Astrocyte (in vitro differentiated cells and primary cell): ENCODE data around the gene CUL1. TPM values are rescaled to one million over a fixed set of nuclear protein-coding genes. Genes with fewer than 3 reads are reported as not detected.

Experiments
- DNase-seq: peaks from one replicate; pipeline ENCODE4 v3.0.0-alpha.2; 2010; ENCODE audit warnings: low read depth
- FAIRE-seq: peaks from 2 replicates; lab custom pipeline; 2011; peaks lifted over from hg19 to GRCh38; lab: Jason Lieb, UNC
- H2AFZ ChIP-seq: 2 replicates; pipeline ENCODE4 v1.6.0; 2012; ENCODE audit warnings: low read depth, low read length, inconsistent platforms
- H3K27ac ChIP-seq: 2 replicates; pipeline ENCODE4 v1.5.1; 2011; ENCODE audit warnings: low read depth, low read length, inconsistent platforms
- H3K27me3 ChIP-seq: 2 replicates; pipeline ENCODE4 v1.6.0; 2011; ENCODE audit warnings: low read length, inconsistent platforms; ENCODE audit not compliant: insufficient read depth
- H3K36me3 ChIP-seq: 2 replicates; pipeline ENCODE4 v1.5.1; 2011; ENCODE audit warnings: low read length, inconsistent platforms; ENCODE audit not compliant: insufficient read depth
- H3K4me1 ChIP-seq: 2 replicates; pipeline ENCODE4 v1.5.1; 2011; ENCODE audit warnings: low read length, inconsistent platforms; ENCODE audit not compliant: insufficient read depth
- H3K4me2 ChIP-seq: 2 replicates; pipeline ENCODE4 v1.6.0; 2012; ENCODE audit warnings: low read length, inconsistent platforms
- H3K4me3 ChIP-seq: 2 replicates; pipeline ENCODE4 v1.5.1; 2011; ENCODE audit warnings: low read depth, mild to moderate bottlenecking, low read length, inconsistent platforms; ENCODE audit not compliant: insufficient read depth
- H3K79me2 ChIP-seq: 2 replicates; pipeline ENCODE4 v1.6.0; 2012; ENCODE audit warnings: mild to moderate bottlenecking, low read length, inconsistent platforms; ENCODE audit not compliant: insufficient read depth
- H3K9ac ChIP-seq: 2 replicates; pipeline ENCODE4 v1.6.0; 2012; ENCODE audit warnings: mild to moderate bottlenecking, low read length, inconsistent platforms
- H3K9me3 ChIP-seq: 2 replicates; pipeline ENCODE4 v1.5.1; 2012; ENCODE audit warnings: low read depth, mild to moderate bottlenecking, low read length, inconsistent platforms; ENCODE audit not compliant: insufficient read depth
- H4K20me1 ChIP-seq: 2 replicates; pipeline ENCODE4 v1.6.0; 2012; ENCODE audit warnings: low read length, inconsistent platforms; ENCODE audit not compliant: insufficient read depth
- H3K27ac Mint-ChIP-seq: one replicate; pipeline ENCODE4 v1.8.0; 2021; ENCODE audit warnings: mild to moderate bottlenecking, mixed read lengths; ENCODE audit not compliant: unreplicated experiment
- H3K27me3 Mint-ChIP-seq: one replicate; pipeline ENCODE4 v1.8.0; 2021; ENCODE audit warnings: low read depth, mixed read lengths; ENCODE audit not compliant: unreplicated experiment
- H3K36me3 Mint-ChIP-seq: one replicate; pipeline ENCODE4 v1.8.0; 2021; ENCODE audit warnings: low read depth, mixed read lengths; ENCODE audit not compliant: unreplicated experiment
- H3K4me1 Mint-ChIP-seq: one replicate; pipeline ENCODE4 v1.8.0; 2021; ENCODE audit warnings: low read depth, mixed read lengths; ENCODE audit not compliant: unreplicated experiment
- H3K4me3 Mint-ChIP-seq: one replicate; pipeline ENCODE4 v1.8.0; 2021; ENCODE audit warnings: mild to moderate bottlenecking, moderate library complexity, mixed read lengths; ENCODE audit not compliant: unreplicated experiment
- H3K9me3 Mint-ChIP-seq: one replicate; pipeline ENCODE4 v1.8.0; 2021; ENCODE audit warnings: mild to moderate bottlenecking, mixed read lengths; ENCODE audit not compliant: unreplicated experiment
- CTCF ChIP-seq: IDR thresholded peaks from 2 replicates; pipeline ENCODE4 v1.5.1; 2011; ENCODE audit warnings: low read depth, mild to moderate bottlenecking, inconsistent platforms, low read length, moderate library complexity; ENCODE audit not compliant: insufficient read depth
- EZH2 ChIP-seq: IDR thresholded peaks from 2 replicates; pipeline ENCODE4 v1.6.1; 2012; ENCODE audit warnings: mild to moderate bottlenecking, low read length, inconsistent platforms; ENCODE audit not compliant: insufficient read depth
- total RNA-seq: library from RNA; stranded (reverse); gene quantifications from 2 replicates; pipeline ENCODE4 v1.2.1, GENCODE V29; 2021

CUL1 gene
- total RNA-seq, 1 donor from 2014 or later: 60.2 TPM

GRCh38 chr7:148729984-148730733 lies 31.5 kb downstream of the CUL1 start:
- Mint-ChIP-seq H3K27ac (no peak overlapping the region), H3K9me3 (no peaks in the 10 kb centered on the region), H3K4me1 (peaks cover 22% of the 10 kb centered on the region), H3K36me3 (peaks cover 10% of the 10 kb centered on the region), H3K4me3 (no peak overlapping the region), H3K27me3 (no peaks in the 10 kb centered on the region)
- Histone ChIP-seq H2AFZ (no peak overlapping the region), H3K27ac (no peak overlapping the region), H3K27me3 (no peaks in the 10 kb centered on the region), H3K4me1 (no peaks in the 10 kb centered on the region), H3K4me2 (no peak overlapping the region), H3K9ac (no peak overlapping the region), H3K9me3 (no peaks in the 10 kb centered on the region), H4K20me1 (peaks cover 88% of the 10 kb centered on the region), H3K79me2 (peaks cover 95% of the 10 kb centered on the region), H3K36me3 (peaks cover 14% of the 10 kb centered on the region), H3K4me3 (no peak overlapping the region)
- no peak for FAIRE-seq
- TF ChIP-seq CTCF (no peak), EZH2 (no peak)
- peak; percentile 53 for DNase-seq

GRCh38 chr7:148732862-148733261 lies 34.2 kb downstream of the CUL1 start:
- no peak overlapping the region for H3K9ac ChIP-seq
- FAIRE-seq: no peak
- H3K4me1 Mint-ChIP-seq: peaks cover 17% of the 10 kb centered on the region
- H3K4me1 ChIP-seq: no peaks in the 10 kb centered on the region
- peaks cover 92% of the 10 kb centered on the region for H3K79me2 ChIP-seq
- no peak overlapping the region for H3K27ac Mint-ChIP-seq
- H3K4me3 ChIP-seq: no peak overlapping the region
- no peaks in the 10 kb centered on the region for H3K27me3 ChIP-seq
- H3K36me3 ChIP-seq: peaks cover 15% of the 10 kb centered on the region
- H3K27me3 Mint-ChIP-seq: no peaks in the 10 kb centered on the region
- no peak overlapping the region for H2AFZ ChIP-seq
- H3K9me3 Mint-ChIP-seq: no peaks in the 10 kb centered on the region
- no peak for DNase-seq
- no peak overlapping the region for H3K4me2 ChIP-seq
- no peaks in the 10 kb centered on the region for H3K9me3 ChIP-seq
- no peak overlapping the region for H3K4me3 Mint-ChIP-seq
- H3K27ac ChIP-seq: no peak overlapping the region
- peaks cover 75% of the 10 kb centered on the region for H4K20me1 ChIP-seq
- no peak for TF ChIP-seq EZH2
- TF ChIP-seq CTCF: no peak
- H3K36me3 Mint-ChIP-seq: peaks cover 10% of the 10 kb centered on the region

GRCh38 chr7:148733496-148733895 lies 34.8 kb downstream of the CUL1 start:
- H4K20me1 ChIP-seq: peaks cover 75% of the 10 kb centered on the region
- H3K36me3 ChIP-seq: peaks cover 20% of the 10 kb centered on the region
- H3K27ac Mint-ChIP-seq: no peak overlapping the region
- H3K4me3 ChIP-seq: no peak overlapping the region
- peak overlapping the region; percentile 20 for H3K4me3 Mint-ChIP-seq
- H3K4me1 ChIP-seq: no peaks in the 10 kb centered on the region
- H3K4me2 ChIP-seq: no peak overlapping the region
- peaks cover 13% of the 10 kb centered on the region for H3K36me3 Mint-ChIP-seq
- no peaks in the 10 kb centered on the region for H3K27me3 Mint-ChIP-seq
- no peaks in the 10 kb centered on the region for H3K9me3 Mint-ChIP-seq
- H2AFZ ChIP-seq: no peak overlapping the region
- no peak overlapping the region for H3K27ac ChIP-seq
- no peak overlapping the region for H3K9ac ChIP-seq
- no peak for DNase-seq
- peaks cover 91% of the 10 kb centered on the region for H3K79me2 ChIP-seq
- H3K4me1 Mint-ChIP-seq: peaks cover 11% of the 10 kb centered on the region
- H3K27me3 ChIP-seq: no peaks in the 10 kb centered on the region
- no peak for FAIRE-seq
- no peak for TF ChIP-seq CTCF
- no peak for TF ChIP-seq EZH2
- H3K9me3 ChIP-seq: no peaks in the 10 kb centered on the region
